HEK293T (cell line): ENCODE results near the gene NHERF1.

ENCODE experiments used
- CTCF ChIA-PET: fragments of 350-600 bp; formaldehyde crosslinking; extraction: SDS; loops from one replicate; lab custom pipeline; 2021; ENCODE audit warnings: antibody characterized with exemption, inconsistent platforms; lab: Yijun Ruan, JAX
- POLR2A ChIA-PET: fragments of 350-600 bp; formaldehyde crosslinking; extraction: SDS; loops from one replicate; lab custom pipeline; 2020; ENCODE audit warnings: antibody characterized with exemption, inconsistent platforms; lab: Yijun Ruan, JAX
- DNase-seq: peaks from one replicate; pipeline ENCODE4 v3.0.0; 2012; ENCODE audit warnings: mixed read lengths; ENCODE audit errors: extremely low spot score
- ARNT ChIP-seq: fragments of 450-650 bp; IDR thresholded peaks from 2 replicates; pipeline ENCODE4 v1.6.1; 2017; ENCODE audit warnings: mild to moderate bottlenecking
- BHLHE40 ChIP-seq: fragments of 450-650 bp; IDR thresholded peaks from 2 replicates; pipeline ENCODE4 v1.6.1; 2016; ENCODE audit warnings: mild to moderate bottlenecking, moderate library complexity, borderline replicate concordance
- CTBP1 ChIP-seq: fragments of 450-650 bp; IDR thresholded peaks from 2 replicates; pipeline ENCODE4 v1.6.1; 2016; ENCODE audit warnings: borderline replicate concordance
- ELF4 ChIP-seq: fragments of 450-650 bp; IDR thresholded peaks from 2 replicates; pipeline ENCODE4 v1.6.1; 2017; ENCODE audit warnings: antibody characterized with exemption
- FOXA1 ChIP-seq: fragments of 450-650 bp; IDR thresholded peaks from 2 replicates; pipeline ENCODE4 v1.6.1; 2016; ENCODE audit warnings: mild to moderate bottlenecking
- FOXK2 ChIP-seq: fragments of 450-650 bp; IDR thresholded peaks from 2 replicates; pipeline ENCODE4 v1.6.1; 2016; ENCODE audit warnings: mild to moderate bottlenecking
- FOXM1 ChIP-seq: fragments of 450-650 bp; IDR thresholded peaks from 2 replicates; pipeline ENCODE4 v1.6.1; 2017; ENCODE audit warnings: mild to moderate bottlenecking, borderline replicate concordance
- HDGF ChIP-seq: fragments of 450-650 bp; IDR thresholded peaks from 2 replicates; pipeline ENCODE4 v1.6.1; 2017; ENCODE audit warnings: antibody characterized with exemption, borderline replicate concordance
- L3MBTL2 ChIP-seq: fragments of 450-650 bp; conservative IDR thresholded peaks from 2 replicates; pipeline ENCODE4 v1.6.1; 2016; ENCODE audit warnings: mild to moderate bottlenecking
- LEF1 ChIP-seq: fragments of 450-650 bp; IDR thresholded peaks from 2 replicates; pipeline ENCODE4 v1.6.1; 2017; ENCODE audit warnings: mild to moderate bottlenecking, borderline replicate concordance
- NFRKB ChIP-seq: fragments of 450-650 bp; IDR thresholded peaks from 2 replicates; pipeline ENCODE4 v1.6.1; 2016; ENCODE audit warnings: mild to moderate bottlenecking, moderate library complexity
- PKNOX1 ChIP-seq: fragments of 450-650 bp; IDR thresholded peaks from 2 replicates; pipeline ENCODE4 v1.6.1; 2016
- SP1 ChIP-seq: fragments of 450-650 bp; IDR thresholded peaks from 2 replicates; pipeline ENCODE4 v1.6.1; 2017
- SUZ12 ChIP-seq: fragments of 450-650 bp; IDR thresholded peaks from 2 replicates; pipeline ENCODE4 v1.6.1; 2016; ENCODE audit warnings: mild to moderate bottlenecking
- TARDBP ChIP-seq: fragments of 450-650 bp; IDR thresholded peaks from 2 replicates; pipeline ENCODE4 v1.6.1; 2016
- ZNF384 ChIP-seq: fragments of 450-650 bp; IDR thresholded peaks from 2 replicates; pipeline ENCODE4 v1.6.1; 2016

The NHERF1 gene

GRCh38 chr17:74711058-74711824, 37.2 kb upstream of the NHERF1 start:
- CTCF ChIA-PET = interaction anchor here (0.6 kb wide), 1 partner anchor 46 kb away, joined by 3 read pairs; no protein-coding TSS in a partner anchor
- TF ChIP-seq HDGF (no peak), ARNT (no peak), FOXM1 (no peak), TARDBP (no peak), FOXK2 (no peak), CTBP1 (no peak), ELF4 (no peak), SUZ12 (no peak), PKNOX1 (no peak), LEF1 (no peak), NFRKB (no peak), BHLHE40 (no peak), L3MBTL2 (no peak), FOXA1 (no peak), SP1 (no peak)
- no peak for DNase-seq
- POLR2A ChIA-PET = no interaction called here

GRCh38 chr17:74712301-74712700, 36.1 kb upstream of the NHERF1 start:
- no peak for DNase-seq
- ChIA-PET CTCF (no interaction called here), POLR2A (no interaction called here)
- no peak for TF ChIP-seq SUZ12

GRCh38 chr17:74712756-74713155, 35.7 kb upstream of the NHERF1 start, which contains the start of gene CD300LF:
TSS of gene CD300LF (minus strand) at chr17:74712923. CDS start at chr17:74712866, 57 bp downstream.
- ChIA-PET POLR2A (no interaction called here), CTCF (no interaction called here)
- TF ChIP-seq BHLHE40 = no peak
- TF ChIP-seq LEF1 = no peak
- DNase-seq = no peak

DNA sequence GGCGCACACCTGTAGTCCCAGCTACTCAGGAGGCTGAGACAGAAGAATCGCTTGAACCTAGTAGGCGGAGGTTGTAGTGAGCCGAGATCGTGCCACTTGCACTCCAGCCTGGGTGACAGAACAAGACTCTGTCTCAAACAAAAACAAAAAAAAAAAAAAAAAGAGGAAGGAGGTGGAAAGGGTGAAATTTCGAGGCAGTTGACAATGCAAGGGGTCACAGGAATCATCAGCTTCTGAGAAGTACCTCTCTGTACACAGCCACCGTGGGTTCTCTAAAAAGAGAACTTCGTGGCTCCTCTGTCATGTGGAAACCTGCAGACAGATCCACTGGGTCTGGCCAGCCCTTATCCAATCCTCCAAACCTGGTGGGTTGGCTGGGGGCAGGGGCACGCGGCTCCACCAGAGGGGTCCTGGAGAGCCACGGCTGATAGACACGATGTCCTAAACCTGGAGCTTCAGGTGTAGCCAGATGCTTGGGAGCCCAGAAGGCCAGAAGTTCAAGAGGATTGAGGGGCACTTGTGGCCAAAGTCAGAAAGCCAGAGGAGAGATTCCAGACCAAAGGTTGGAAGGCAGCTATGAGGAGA, 35.2 kb upstream of the NHERF1 start:
- POLR2A ChIA-PET = no interaction called here
- no peak for DNase-seq
- TF ChIP-seq FOXM1 (no peak), ELF4 (no peak)
- CTCF ChIA-PET = no interaction called here

DNA sequence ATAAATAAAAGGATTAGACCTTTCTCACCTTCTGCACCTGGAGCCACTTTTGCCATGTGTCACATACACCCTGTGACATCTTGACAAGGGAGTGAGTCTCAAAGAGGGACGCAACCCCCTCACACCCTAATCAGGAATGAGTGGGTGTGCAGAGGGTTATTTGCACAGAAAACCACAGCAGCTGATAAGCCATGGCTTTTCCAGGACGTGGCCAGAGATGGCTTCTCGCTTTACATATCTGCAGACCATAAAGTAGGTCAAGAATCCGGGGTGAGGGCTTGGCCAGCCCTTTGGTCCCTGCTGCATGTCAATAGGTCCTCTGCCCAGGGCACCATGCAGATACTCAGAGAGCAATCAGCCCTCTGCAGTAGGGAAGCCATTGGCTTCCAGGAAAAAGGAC, 33.3 kb upstream of the NHERF1 start:
- DNase-seq = no peak
- POLR2A ChIA-PET = no interaction called here
- CTCF ChIA-PET = no interaction called here
- no peak for TF ChIP-seq FOXK2
- TF ChIP-seq ARNT = no peak

DNA sequence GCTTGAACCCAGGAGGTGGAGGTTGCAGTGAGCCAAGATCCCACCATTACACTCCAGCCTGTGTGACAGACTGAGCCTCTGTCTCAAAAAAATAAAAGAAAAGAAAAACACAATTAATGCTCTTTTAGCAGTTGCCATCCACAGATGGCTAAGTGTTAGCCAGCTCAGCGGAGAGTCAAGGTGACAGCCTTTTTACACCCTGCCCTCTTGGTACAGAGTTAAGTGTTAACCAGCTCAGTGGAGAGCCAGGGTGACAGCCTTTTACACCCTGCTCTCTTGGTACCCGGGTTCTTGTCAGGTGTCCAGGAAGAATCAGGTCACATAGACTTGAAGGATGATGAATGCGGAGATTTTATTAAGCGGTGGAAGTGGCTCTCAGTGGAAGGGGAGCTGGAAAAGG, 27.9 kb upstream of the NHERF1 start:
- DNase-seq = no peak
- POLR2A ChIA-PET = interaction anchor here (1.3 kb wide), 1 partner anchor 18 kb away, joined by 3 read pairs; no protein-coding TSS in a partner anchor
- CTCF ChIA-PET = no interaction called here
- TF ChIP-seq CTBP1 = no peak
- no peak for TF ChIP-seq FOXA1
- TF ChIP-seq PKNOX1 = no peak
- TF ChIP-seq SUZ12 = no peak
- TF ChIP-seq BHLHE40 = no peak
- TF ChIP-seq ELF4 = no peak
- TF ChIP-seq L3MBTL2 = no peak
- no peak for TF ChIP-seq ARNT
- no peak for TF ChIP-seq HDGF
- no peak for TF ChIP-seq FOXK2
- TF ChIP-seq LEF1 = no peak
- no peak for TF ChIP-seq ZNF384
- TF ChIP-seq TARDBP = no peak
- TF ChIP-seq FOXM1 = no peak
- TF ChIP-seq SP1 = no peak
- TF ChIP-seq NFRKB = no peak

- TF ChIP-seq NFRKB = no peak
- TF ChIP-seq LEF1 = no peak
- no peak for TF ChIP-seq PKNOX1
- TF ChIP-seq ARNT = no peak
- TF ChIP-seq TARDBP = no peak
- no peak for TF ChIP-seq FOXM1
- TF ChIP-seq ELF4 = no peak
- no peak for TF ChIP-seq SP1
- no peak for TF ChIP-seq SUZ12
- no peak for TF ChIP-seq L3MBTL2
- POLR2A ChIA-PET = no interaction called here
- no peak for DNase-seq
- CTCF ChIA-PET = no interaction called here
These were observed 25.6 kb upstream of the NHERF1 start for GRCh38 chr17:74722782-74723181.
